CD4-positive, alpha-beta T cell treated with Interleukin-17A for 4 hours (primary cell): ENCODE results near the gene UCKL1.
A peak's percentile ranks its signal among the peaks of the same experiment; 100 is the strongest.

Source experiments
- DNase-seq: peaks from one replicate; pipeline ENCODE4 v3.0.0-alpha.2; 2020; ENCODE audit warnings: mixed read lengths

The UCKL1 gene

GRCh38 chr20:63955827-63956663 lies at the start of gene UCKL1:
Gene UCKL1, minus strand, starts transcription at chr20:63956416. Its CDS starts 44 bp downstream, at chr20:63956372.
- peak; percentile 93 for DNase-seq

GRCh38 chr20:64005394-64005793 lies 49.2 kb upstream of the UCKL1 start:
- no peak for DNase-seq

GRCh38 chr20:64003960-64004725 lies 47.9 kb upstream of the UCKL1 start:
- DNase-seq = no peak

GRCh38 chr20:64001607-64002011 lies 45.4 kb upstream of the UCKL1 start:
- no peak for DNase-seq

- no peak for DNase-seq
Observed at GRCh38 chr20:64000906-64001305, 44.7 kb upstream of the UCKL1 start.

- no peak for DNase-seq
Observed at GRCh38 chr20:63982937-63983336, 26.7 kb upstream of the UCKL1 start.

GRCh38 chr20:63980806-63981728 lies 24.9 kb upstream of the UCKL1 start, which contains the start of gene PRPF6:
Gene PRPF6, plus strand, starts transcription at chr20:63981132. Its CDS starts 114 bp downstream, at chr20:63981246.
- DNase-seq = peak; percentile 98

- DNase-seq = peak; percentile 35
Observed at GRCh38 chr20:63980317-63980805, 24.1 kb upstream of the UCKL1 start.

- DNase-seq = peak; percentile 72
Observed at GRCh38 chr20:63979557-63980316, 23.5 kb upstream of the UCKL1 start, which contains the start of gene SAMD10. Gene SAMD10, minus strand, starts transcription at chr20:63979642. Its CDS starts 175 bp downstream, at chr20:63979467.

- DNase-seq = no peak
Observed at GRCh38 chr20:63979229-63979556, 23.0 kb upstream of the UCKL1 start.

- DNase-seq = peak; percentile 65
Observed at GRCh38 chr20:63978319-63979228, 22.4 kb upstream of the UCKL1 start.

- peak; percentile 74 for DNase-seq
Observed at GRCh38 chr20:63977739-63978276, 21.6 kb upstream of the UCKL1 start.

- DNase-seq = no peak
Observed at GRCh38 chr20:63976980-63977738, 20.9 kb upstream of the UCKL1 start.

GRCh38 chr20:63976511-63976910 lies 20.3 kb upstream of the UCKL1 start:
- peak; percentile 28 for DNase-seq

GRCh38 chr20:63974402-63975200 lies 18.4 kb upstream of the UCKL1 start:
- DNase-seq = no peak

GRCh38 chr20:63973636-63974401 lies 17.6 kb upstream of the UCKL1 start:
- DNase-seq = peak; percentile 88

GRCh38 chr20:63973160-63973479 lies 16.9 kb upstream of the UCKL1 start:
- no peak for DNase-seq
